ENCODE measurements around the gene PKNOX2.

GRCh38 chr11:125273519-125274000 lies 109.0 kb downstream of the PKNOX2 start:
- TF ChIP-seq CTCF (IDR thresholded peaks at IDR 0.05) (no peak), SP1 (CRISPR knock-in tag; conservative IDR thresholded peaks at IDR 0.05) (no peak), ZNF121 (CRISPR knock-in tag; IDR thresholded peaks at IDR 0.05) (no peak), ZNF138 (CRISPR knock-in tag; conservative IDR thresholded peaks at IDR 0.05) (no peak), IRF2 (CRISPR knock-in tag; IDR thresholded peaks at IDR 0.05; ENCODE audit: borderline replicate concordance, low read depth) (no peak), NFE2L1 (CRISPR knock-in tag; IDR thresholded peaks at IDR 0.05) (no peak), ZBTB43 (CRISPR knock-in tag; IDR thresholded peaks at IDR 0.05) (no peak), USF2 (CRISPR knock-in tag; IDR thresholded peaks at IDR 0.05) (no peak), ZBTB21 (CRISPR knock-in tag; IDR thresholded peaks at IDR 0.05; ENCODE audit: borderline replicate concordance) (no peak), CREB1 (CRISPR knock-in tag; IDR thresholded peaks at IDR 0.05) (no peak), ATF2 (CRISPR knock-in tag; IDR thresholded peaks at IDR 0.05; ENCODE audit: borderline replicate concordance, low read depth) (no peak), GABPB1 (CRISPR knock-in tag; IDR thresholded peaks at IDR 0.05) (no peak), FOXP4 (CRISPR knock-in tag; IDR thresholded peaks at IDR 0.05) (no peak), ELF4 (CRISPR knock-in tag; IDR thresholded peaks at IDR 0.05; ENCODE audit: low read depth) (no peak)

Data from WTC11 (cell line).